Measurements from ENCODE around the gene DCLK1. TPM values are rescaled to one million over a fixed set of nuclear protein-coding genes. Genes with fewer than 3 reads are reported as not detected.

The DCLK1 gene
- total RNA-seq, 1 experiment from 2014 or later: 1.4 TPM

GRCh38 chr13:35881360-35881759, 249.8 kb downstream of the DCLK1 start:
- Histone ChIP-seq H3K79me2 (ENCODE audit: low read depth) (no peaks in the 10 kb centered on the region), H3K27ac (no peak overlapping the region), H3F3A (ENCODE audit: insufficient read depth, low read depth) (no peaks in the 10 kb centered on the region), H3K4me3 (no peak overlapping the region), H3K9me3 (ENCODE audit: insufficient read depth, low read depth) (no peaks in the 10 kb centered on the region), H2AFZ (no peak overlapping the region), H3K36me3 (ENCODE audit: low read depth) (no peaks in the 10 kb centered on the region), H3K27me3 (ENCODE audit: insufficient read depth, low read depth) (no peaks in the 10 kb centered on the region), H3K9me2 (ENCODE audit: insufficient read depth) (no peaks in the 10 kb centered on the region), H4K20me1 (ENCODE audit: insufficient read depth) (no peaks in the 10 kb centered on the region), H3K4me1 (replicated peaks; ENCODE audit: insufficient read depth) (no peaks in the 10 kb centered on the region), H3K4me2 (no peak overlapping the region)
- TF ChIP-seq CTCF (conservative IDR thresholded peaks at IDR 0.05): no peak
- no peak for TF ChIP-seq EZH2 (IDR thresholded peaks at IDR 0.05; ENCODE audit: low read depth)
- DNase-seq: no peak
- POLR2A ChIA-PET (ENCODE audit: unreplicated experiment): no interaction called here
- intact Hi-C loops (cut with micrococcal nuclease; ENCODE audit: unreplicated experiment): no loop called here
- BruUV-seq (replicated peaks): no TSS peak
- CTCF ChIA-PET: no interaction called here

- no TSS peak for BruUV-seq (replicated peaks)
- no peaks in the 10 kb centered on the region for H3K36me3 ChIP-seq (ENCODE audit: low read depth)
- H3K9me2 ChIP-seq (ENCODE audit: insufficient read depth): no peaks in the 10 kb centered on the region
- no peak overlapping the region for H3K4me3 ChIP-seq
- H3K79me2 ChIP-seq (ENCODE audit: low read depth): no peaks in the 10 kb centered on the region
- DNase-seq: no peak
- H3K9me3 ChIP-seq (ENCODE audit: insufficient read depth, low read depth): no peaks in the 10 kb centered on the region
- no peaks in the 10 kb centered on the region for H3K27me3 ChIP-seq (ENCODE audit: insufficient read depth, low read depth)
- TF ChIP-seq EZH2 (IDR thresholded peaks at IDR 0.05; ENCODE audit: low read depth) (no peak), CTCF (conservative IDR thresholded peaks at IDR 0.05) (no peak)
- H3F3A ChIP-seq (ENCODE audit: insufficient read depth, low read depth): no peaks in the 10 kb centered on the region
- CTCF ChIA-PET: no interaction called here
- no peaks in the 10 kb centered on the region for H4K20me1 ChIP-seq (ENCODE audit: insufficient read depth)
- intact Hi-C loops (cut with micrococcal nuclease; ENCODE audit: unreplicated experiment): no loop called here
- POLR2A ChIA-PET (ENCODE audit: unreplicated experiment): no interaction called here
- no peaks in the 10 kb centered on the region for H3K4me1 ChIP-seq (replicated peaks; ENCODE audit: insufficient read depth)
- no peak overlapping the region for H2AFZ ChIP-seq
- no peak overlapping the region for H3K27ac ChIP-seq
- no peak overlapping the region for H3K4me2 ChIP-seq
Observed at GRCh38 chr13:35879111-35879510, 252.1 kb downstream of the DCLK1 start.

GRCh38 chr13:35876601-35877000, 254.6 kb downstream of the DCLK1 start:
- H3F3A ChIP-seq (ENCODE audit: insufficient read depth, low read depth): no peaks in the 10 kb centered on the region
- ChIA-PET POLR2A (ENCODE audit: unreplicated experiment) (no interaction called here), CTCF (no interaction called here)
- no peak overlapping the region for H2AFZ ChIP-seq
- no peaks in the 10 kb centered on the region for H3K9me3 ChIP-seq (ENCODE audit: insufficient read depth, low read depth)
- no peaks in the 10 kb centered on the region for H3K4me1 ChIP-seq (replicated peaks; ENCODE audit: insufficient read depth)
- no peak overlapping the region for H3K27ac ChIP-seq
- BruUV-seq (replicated peaks): no TSS peak
- no peaks in the 10 kb centered on the region for H3K36me3 ChIP-seq (ENCODE audit: low read depth)
- TF ChIP-seq CTCF (conservative IDR thresholded peaks at IDR 0.05) (no peak), EZH2 (IDR thresholded peaks at IDR 0.05; ENCODE audit: low read depth) (no peak)
- H3K4me3 ChIP-seq: no peak overlapping the region
- no peak overlapping the region for H3K4me2 ChIP-seq
- no peak for DNase-seq
- no peaks in the 10 kb centered on the region for H4K20me1 ChIP-seq (ENCODE audit: insufficient read depth)
- no peaks in the 10 kb centered on the region for H3K27me3 ChIP-seq (ENCODE audit: insufficient read depth, low read depth)
- intact Hi-C loops (cut with micrococcal nuclease; ENCODE audit: unreplicated experiment): no loop called here
- no peaks in the 10 kb centered on the region for H3K79me2 ChIP-seq (ENCODE audit: low read depth)
- no peaks in the 10 kb centered on the region for H3K9me2 ChIP-seq (ENCODE audit: insufficient read depth)
